Stimulated activated CD4-positive, alpha-beta T cell treated with anti-CD3 and anti-CD28 coated beads, TNF-alpha, amount 100 ng/mL, for 24 hours (primary cell): Measurements from ENCODE around the gene CASKIN1.
A peak's percentile ranks its signal among the peaks of the same experiment; 100 is the strongest.
"Not testable (repeated sequence)": the region's sequence is repeated elsewhere in the genome, so short reads cannot be mapped to it uniquely, and the experiment has no call there.

Experiments
- DNase-seq, 3 experiments: peaks; one replicate each; pipeline ENCODE4 v3.0.0-alpha.2; 2020; ENCODE audit warnings: low read depth in 3 of 3

Gene CASKIN1

DNA sequence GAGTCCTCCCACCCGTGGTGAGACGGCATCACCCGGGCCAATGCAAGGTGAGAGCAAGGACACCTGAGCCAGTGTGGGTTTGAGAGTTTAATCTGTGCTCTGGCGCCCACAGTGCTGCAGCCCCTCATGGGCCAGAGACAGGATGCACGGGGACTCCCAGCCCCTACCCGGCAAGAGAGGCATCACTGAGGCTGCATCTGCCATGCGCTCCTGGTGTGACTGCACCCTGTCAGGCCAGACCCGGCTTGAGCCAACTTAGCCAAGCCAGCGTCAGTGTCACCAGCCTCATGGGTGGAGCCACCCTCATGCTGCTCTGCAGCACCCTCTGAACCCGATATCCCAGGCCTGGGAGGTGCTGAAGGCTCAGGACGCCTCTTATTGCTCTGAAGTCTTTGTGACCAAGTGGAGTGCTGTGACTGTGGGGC lies 15.5 kb upstream of the CASKIN1 start:
- no peak for DNase-seq

DNA sequence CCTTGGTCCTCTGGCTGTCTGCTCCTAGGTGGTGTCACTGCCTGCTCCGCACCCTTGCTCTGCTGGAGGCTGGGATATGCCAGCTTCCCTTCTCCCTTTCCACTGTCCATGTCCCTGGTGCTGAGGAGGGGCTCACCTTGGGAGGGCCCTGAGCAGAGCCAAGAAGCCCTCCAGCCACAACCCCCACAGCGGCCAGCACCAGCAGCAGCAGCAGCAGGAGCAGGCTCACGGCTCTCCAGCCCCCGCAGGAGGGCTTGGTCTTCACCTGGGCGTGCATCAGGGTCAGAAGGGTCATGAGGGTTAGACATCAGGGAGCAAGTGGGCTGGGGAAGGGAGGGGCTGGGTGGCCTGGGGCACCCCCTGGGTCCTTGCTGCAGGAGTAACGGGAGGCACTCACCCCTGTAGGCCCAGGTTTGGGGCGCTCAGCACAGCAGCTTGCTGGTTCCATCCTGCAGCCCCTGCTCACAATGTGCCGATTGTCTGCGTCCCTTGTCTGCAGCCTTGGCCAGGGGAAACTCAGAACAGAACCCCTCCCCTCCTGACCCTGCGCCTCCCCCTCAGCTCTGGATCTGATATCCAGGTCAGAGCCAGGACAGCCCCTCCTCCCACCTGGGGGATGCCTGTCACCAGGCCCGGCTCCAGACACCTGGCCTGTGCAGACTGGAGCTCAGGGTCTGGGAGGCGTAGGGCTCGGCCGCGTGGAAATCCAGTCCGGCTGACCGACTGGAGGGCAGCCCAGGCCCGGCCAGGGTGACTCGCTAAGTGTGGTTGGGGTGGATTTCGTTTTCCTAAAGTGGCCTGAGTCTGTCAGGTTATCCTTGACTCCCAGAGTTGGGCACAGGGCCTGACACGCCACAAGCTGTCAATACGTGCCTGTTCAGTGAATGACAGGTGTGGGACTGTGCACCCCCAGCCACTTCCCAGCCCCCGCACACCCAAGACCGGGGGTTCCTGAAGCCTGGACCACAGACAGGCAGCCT lies 14.3 kb upstream of the CASKIN1 start, which contains the start of gene BRICD5:
Gene BRICD5 (minus strand): TSS at position 478 of the 980 bp plus-strand sequence. CDS start 30 bp downstream, at position 448.
- DNase-seq, result no peak

- no peak for DNase-seq
These were observed 13.6 kb upstream of the CASKIN1 start for GRCh38 chr16:2210009-2210332.

GRCh38 chr16:2209258-2210008 lies 13.0 kb upstream of the CASKIN1 start:
- DNase-seq, result no peak

DNA sequence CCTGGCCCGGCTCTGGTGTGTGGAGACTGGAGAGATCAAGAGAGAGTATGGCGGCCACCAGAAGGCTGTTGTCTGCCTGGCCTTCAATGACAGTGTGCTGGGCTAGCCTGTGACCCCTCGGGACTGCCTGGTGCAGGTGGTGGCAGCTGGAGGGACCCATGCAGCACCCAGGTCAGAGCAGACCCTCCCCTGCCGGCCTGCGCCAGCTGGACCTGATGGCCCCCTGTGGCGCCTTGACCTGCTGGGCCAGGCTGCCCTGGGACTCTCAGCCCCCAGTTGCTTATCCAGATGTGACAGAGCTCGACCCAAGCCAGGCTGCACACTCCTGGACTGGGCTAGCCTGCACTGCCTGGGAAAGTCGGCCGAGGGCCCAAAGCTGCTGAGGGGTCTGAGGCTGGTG lies 12.4 kb upstream of the CASKIN1 start:
- no peak for DNase-seq

DNA sequence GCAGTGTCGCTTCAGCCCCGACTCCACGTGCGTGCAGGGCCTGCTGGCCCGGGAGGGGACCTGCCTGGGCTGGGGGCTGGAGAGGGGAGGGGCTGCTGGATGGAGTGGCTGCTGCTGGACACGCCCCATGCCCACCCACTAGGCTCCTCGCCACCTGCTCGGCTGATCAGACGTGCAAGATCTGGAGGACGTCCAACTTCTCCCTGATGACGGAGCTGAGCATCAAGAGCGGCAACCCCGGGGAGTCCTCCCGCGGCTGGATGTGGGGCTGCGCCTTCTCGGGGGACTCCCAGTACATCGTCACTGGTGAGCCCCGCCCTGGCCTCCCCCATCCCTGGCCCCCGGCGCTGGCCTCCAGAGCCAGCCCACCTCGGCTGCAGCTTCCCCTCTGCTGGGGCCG lies 11.9 kb upstream of the CASKIN1 start:
- DNase-seq, result no peak

GRCh38 chr16:2207872-2208271 lies 11.5 kb upstream of the CASKIN1 start:
- DNase-seq, result no peak

DNA sequence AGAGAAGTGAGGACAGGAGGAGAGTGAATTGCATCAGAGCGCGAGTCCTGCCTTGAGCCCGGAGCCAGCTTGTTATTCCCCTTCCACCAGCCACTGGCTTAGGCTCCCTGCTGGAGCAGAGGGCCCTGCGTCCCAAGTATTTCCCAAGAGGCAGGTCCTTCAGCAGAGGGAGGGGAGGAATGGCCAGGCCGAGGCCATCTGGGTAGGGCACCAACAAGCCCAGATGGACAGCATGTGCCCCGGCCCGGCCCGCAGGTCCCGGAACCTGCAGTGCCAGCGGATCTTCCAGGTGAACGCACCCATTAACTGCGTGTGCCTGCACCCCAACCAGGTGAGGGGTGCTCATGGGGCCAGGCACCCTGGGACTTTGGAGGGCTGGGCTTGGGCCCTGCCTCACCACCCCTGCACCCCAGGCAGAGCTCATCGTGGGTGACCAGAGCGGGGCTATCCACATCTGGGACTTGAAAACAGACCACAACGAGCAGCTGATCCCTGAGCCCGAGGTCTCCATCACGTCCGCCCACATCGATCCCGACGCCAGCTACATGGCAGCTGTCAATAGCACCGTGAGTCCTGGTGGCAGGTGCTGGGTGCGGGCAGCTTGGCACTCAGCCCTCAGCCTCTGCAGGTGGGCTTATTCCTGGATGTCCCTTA lies 10.5 kb upstream of the CASKIN1 start:
- no peak for DNase-seq

- no peak for DNase-seq
These were observed 10.0 kb upstream of the CASKIN1 start for GRCh38 chr16:2206420-2206779.

DNA sequence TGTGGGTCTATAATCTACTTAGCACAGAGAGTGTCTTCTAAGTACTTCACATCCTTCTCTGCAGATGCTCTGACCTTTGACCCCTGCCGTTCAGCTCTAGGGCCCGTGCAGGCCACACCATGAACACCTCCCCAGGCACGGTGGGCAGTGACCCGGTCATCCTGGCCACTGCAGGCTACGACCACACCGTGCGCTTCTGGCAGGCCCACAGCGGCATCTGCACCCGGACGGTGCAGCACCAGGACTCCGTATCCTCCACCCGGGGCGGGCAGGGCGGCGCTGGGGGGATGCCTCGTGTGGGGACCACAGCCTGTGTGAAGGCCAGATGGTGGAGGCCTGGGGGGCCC lies 9.5 kb upstream of the CASKIN1 start:
- DNase-seq, result no peak

DNA sequence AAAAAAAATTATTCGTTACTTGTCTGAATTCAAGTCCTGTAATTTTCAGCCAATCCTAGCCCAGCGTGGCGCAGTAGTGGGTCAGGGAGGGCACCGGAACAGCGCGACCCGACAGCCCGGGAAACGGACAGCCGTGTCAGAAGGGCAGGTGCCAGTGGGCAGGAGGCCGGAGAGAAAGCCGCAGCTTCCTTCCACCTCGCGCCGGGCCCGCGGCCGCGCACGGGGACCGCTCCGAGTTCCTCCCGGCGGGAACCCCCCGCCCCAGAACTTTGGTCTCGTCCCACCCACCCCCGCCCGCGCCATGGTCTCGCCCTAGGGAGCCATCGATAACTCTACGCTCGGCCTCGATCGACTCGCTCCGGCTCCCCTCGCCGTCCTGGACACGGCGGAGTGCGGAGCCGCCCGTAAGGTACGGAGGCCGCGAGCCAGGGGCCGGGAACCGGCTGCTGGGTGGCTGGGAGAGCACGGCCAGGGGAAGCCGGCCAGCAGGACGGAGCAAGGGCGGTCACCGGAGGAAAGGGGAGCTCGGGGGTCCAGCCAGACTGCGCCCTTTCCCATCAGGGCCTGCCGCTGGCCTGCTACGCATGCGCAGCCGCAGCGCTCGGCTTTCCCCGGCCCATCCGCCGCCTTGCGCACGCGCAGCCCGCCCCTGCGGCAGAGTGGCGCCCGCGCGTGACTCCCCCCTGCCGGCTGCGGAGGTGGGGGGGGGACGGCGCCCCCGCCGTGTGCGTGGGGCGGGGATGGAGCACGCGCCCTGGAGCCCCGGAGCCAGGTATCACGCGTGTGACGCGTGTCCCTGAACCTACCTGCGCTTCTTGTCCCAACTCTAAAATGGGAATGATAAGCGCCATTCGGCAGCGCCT lies 8.9 kb upstream of the CASKIN1 start, which contains the start of gene MLST8:
Gene MLST8 (plus strand): TSS at position 351 of the 863 bp plus-strand sequence. CDS start 632 bp downstream, outside the sequence.
- peak; percentile 72 to 84 (median 81) for DNase-seq

DNA sequence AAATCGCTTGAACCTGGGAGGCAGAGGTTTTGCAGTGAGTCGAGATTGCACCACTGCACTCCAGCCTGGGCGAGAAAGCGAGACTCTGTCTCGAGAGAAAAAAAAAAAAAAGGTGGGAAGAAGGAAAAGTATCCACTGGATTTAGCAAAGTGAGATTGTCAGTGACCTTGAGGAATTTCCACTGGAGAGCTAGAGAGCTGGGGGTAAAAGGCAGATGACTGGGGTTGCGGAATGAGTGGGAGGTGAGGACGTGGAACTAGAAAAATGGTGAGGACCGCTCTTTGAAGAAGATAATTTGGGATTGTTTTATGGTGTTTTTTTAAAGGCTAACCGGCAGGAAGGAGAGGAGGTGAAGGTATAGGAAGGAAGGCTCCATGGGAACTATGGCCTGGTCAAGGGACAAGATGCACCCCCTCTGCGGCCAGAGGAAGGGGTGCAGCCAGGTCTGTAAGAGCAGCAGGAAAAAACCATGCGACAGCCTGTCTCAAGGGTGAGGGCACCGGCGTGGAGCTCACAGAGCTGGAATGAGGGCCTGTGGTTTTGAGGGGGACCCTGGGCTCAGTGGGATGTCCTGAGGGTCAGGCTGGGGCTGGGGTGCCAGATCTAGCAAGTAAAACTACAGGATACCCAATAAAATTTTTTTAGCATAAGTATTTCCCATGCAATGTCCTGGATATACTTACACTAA lies 8.2 kb upstream of the CASKIN1 start:
- no peak for DNase-seq

DNA sequence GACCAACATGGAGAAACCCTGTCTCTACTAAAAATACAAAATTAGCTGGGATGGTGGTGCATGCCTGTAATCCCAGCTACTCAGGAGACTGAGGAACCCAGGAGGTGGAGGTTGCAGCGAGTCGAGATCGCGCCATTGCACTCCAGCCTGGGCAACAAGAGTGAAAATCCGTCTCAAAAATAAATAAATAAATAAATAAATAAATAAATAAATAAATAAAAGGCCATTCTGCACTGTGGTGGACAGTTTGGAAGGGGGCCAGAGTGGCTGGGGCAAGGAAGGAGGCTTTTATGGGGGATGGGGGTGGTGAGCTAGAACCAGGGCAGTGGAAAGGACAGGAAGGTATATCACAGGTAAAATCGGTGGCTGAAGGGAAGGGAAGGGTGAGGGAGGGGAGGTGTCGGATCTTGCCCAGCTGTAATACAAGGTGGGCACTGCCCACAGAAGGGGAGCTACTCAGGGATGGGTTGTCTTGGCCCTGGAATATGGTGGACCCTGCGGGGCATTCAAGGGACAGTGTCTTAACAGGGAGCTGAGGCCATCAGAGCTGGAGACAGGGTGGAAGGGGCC lies 6.8 kb upstream of the CASKIN1 start:
- DNase-seq, result not testable (repeated sequence)

- no peak for DNase-seq
These were observed 3.9 kb upstream of the CASKIN1 start for GRCh38 chr16:2200313-2200712.

GRCh38 chr16:2199621-2200139 lies 3.3 kb upstream of the CASKIN1 start:
- DNase-seq, result no peak

DNA sequence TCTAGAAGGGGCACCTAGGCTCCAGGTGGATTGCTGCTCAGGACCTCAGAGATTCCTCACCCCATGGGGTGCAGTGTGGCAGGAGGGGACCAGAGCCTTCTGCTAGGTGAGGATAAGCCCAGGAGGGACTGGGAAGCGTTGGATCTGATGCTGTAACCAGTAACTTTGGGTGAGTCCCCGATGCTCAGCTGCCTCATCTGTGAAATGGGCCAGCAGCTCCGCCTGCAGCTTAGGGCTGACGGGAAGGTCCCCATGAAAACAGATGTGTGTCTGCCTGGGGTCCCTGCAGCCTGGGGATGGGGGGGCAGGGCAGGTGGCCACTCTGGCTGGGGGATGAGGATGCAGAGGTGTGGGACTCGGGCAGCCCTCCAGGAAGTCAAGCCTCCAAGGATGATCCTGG lies 2.7 kb upstream of the CASKIN1 start:
- DNase-seq, result no peak

- DNase-seq, result no peak
These were observed 1.9 kb upstream of the CASKIN1 start for GRCh38 chr16:2198283-2198682.

DNA sequence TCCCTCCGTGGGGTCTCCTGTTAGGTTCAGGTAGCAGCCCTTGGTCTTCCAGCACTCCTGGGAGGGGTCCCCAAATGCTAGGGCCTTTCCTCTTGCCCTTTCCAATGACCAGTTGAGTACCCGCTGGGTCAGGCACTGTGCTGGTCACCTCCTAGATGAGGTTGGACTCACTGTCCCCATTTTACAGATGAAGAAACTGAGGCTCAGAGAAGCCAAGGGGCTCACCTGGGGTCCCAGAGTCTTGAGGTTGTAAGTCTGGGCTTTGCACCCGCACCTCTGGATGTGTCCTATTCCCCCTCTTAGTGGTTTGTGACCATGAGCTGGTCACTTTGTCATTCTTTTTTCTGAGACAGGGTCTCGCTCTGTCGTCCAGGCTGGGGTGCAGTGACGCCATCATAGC lies 1.4 kb upstream of the CASKIN1 start:
- no peak for DNase-seq

- no peak for DNase-seq
These were observed 641 bp upstream of the CASKIN1 start for GRCh38 chr16:2196981-2197511.
